PC-3 (cell line): ENCODE results near the gene PCYOX1L. TPM values are rescaled to one million over a fixed set of nuclear protein-coding genes. Genes with fewer than 3 reads are reported as not detected.

Source experiments
- ATAC-seq: fragments of 200-7000 bp; cut with Tn5 transposase; 2 replicates; pipeline ENCODE4 v1.9.1; 2020; ENCODE audit warnings: mild to moderate bottlenecking, moderate library complexity
- BruUV-seq: library from RNA; stranded (reverse); fragments of 400-500 nt; replicated peaks from 2 replicates; lab custom pipeline; 2021; lab: Mats Ljungman, UMichigan
- CTCF ChIA-PET: fragments of 300-600 bp; sonication (Branson Sonifier 250); formaldehyde crosslinking; loops from one replicate; lab custom pipeline; 2022; ENCODE audit warnings: antibody characterized with exemption; lab: Charles Lee
- POLR2A ChIA-PET: fragments of 300-600 bp; sonication (Branson Sonifier 250); formaldehyde crosslinking; loops from one replicate; lab custom pipeline; 2022; ENCODE audit warnings: antibody characterized with exemption; ENCODE audit not compliant: unreplicated experiment; lab: Charles Lee
- DNase-seq: peaks from one replicate; pipeline ENCODE4 v3.0.0-alpha.2; 2015
- H2AFZ ChIP-seq: fragments of 300-600 bp; sonication (generic); 2 replicates; pipeline ENCODE4 v1.6.0; 2016; ENCODE audit warnings: antibody characterized with exemption, low read length
- H3F3A ChIP-seq: fragments of 300-600 bp; sonication (generic); one replicate; pipeline ENCODE4 v1.6.0; 2017; ENCODE audit warnings: antibody characterized with exemption, low read length, control low read depth, mild to moderate bottlenecking; ENCODE audit not compliant: unreplicated experiment
- H3K27ac ChIP-seq: fragments of 300-600 bp; sonication (generic); 2 replicates; pipeline ENCODE4 v1.5.1; 2016; ENCODE audit warnings: mild to moderate bottlenecking, low read length
- H3K27me3 ChIP-seq: fragments of 300-600 bp; sonication (generic); 2 replicates; pipeline ENCODE4 v1.6.1; 2016; ENCODE audit warnings: low read length, mixed read lengths
- H3K36me3 ChIP-seq: fragments of 300-600 bp; sonication (generic); 2 replicates; pipeline ENCODE4 v1.6.1; 2016; ENCODE audit warnings: low read depth, mixed run types, low read length, mixed read lengths
- H3K4me1 ChIP-seq: fragments of 300-600 bp; sonication (generic); 2 replicates; pipeline ENCODE4 v1.5.1; 2016; ENCODE audit warnings: low read length; ENCODE audit not compliant: insufficient read depth
- H3K4me2 ChIP-seq: fragments of 300-600 bp; sonication (generic); 2 replicates; pipeline ENCODE4 v1.6.0; 2016; ENCODE audit warnings: low read length
- H3K4me3 ChIP-seq: fragments of 300-600 bp; sonication (generic); 2 replicates; pipeline ENCODE4 v1.5.1; 2016; ENCODE audit warnings: mild to moderate bottlenecking, low read length, mixed read lengths
- H3K79me2 ChIP-seq: fragments of 300-600 bp; sonication (generic); 2 replicates; pipeline ENCODE4 v1.6.1; 2017; ENCODE audit warnings: low read length, mixed read lengths
- H3K9ac ChIP-seq: fragments of 300-600 bp; sonication (generic); 2 replicates; pipeline ENCODE4 v1.6.0; 2016; ENCODE audit warnings: mild to moderate bottlenecking, low read length
- H3K9me2 ChIP-seq: fragments of 300-600 bp; sonication (generic); replicated peaks from 2 replicates; pipeline ENCODE4 v1.6.1; 2016; ENCODE audit warnings: mixed run types, low read length, mixed read lengths
- H3K9me3 ChIP-seq: fragments of 300-600 bp; sonication (generic); 2 replicates; pipeline ENCODE4 v1.6.1; 2016; ENCODE audit warnings: low read length, mixed read lengths
- H4K20me1 ChIP-seq: fragments of 300-600 bp; sonication (generic); 2 replicates; pipeline ENCODE4 v1.6.1; 2016; ENCODE audit warnings: low read length, mixed read lengths
- EZH2 ChIP-seq: fragments of 300-600 bp; sonication (generic); IDR thresholded peaks from one replicate; pipeline ENCODE4 v1.6.1; 2017; ENCODE audit warnings: antibody characterized with exemption, mild to moderate bottlenecking, low read length; ENCODE audit not compliant: unreplicated experiment
- EZH2phosphoT487 ChIP-seq: fragments of 300-600 bp; sonication (generic); IDR thresholded peaks from 2 replicates; pipeline ENCODE4 v1.6.1; 2018; ENCODE audit warnings: mild to moderate bottlenecking, antibody characterized with exemption, low read length, borderline replicate concordance
- intact Hi-C: fragments of 100-400 bp; cut with micrococcal nuclease; formaldehyde crosslinking; loops from 2 replicates; pipeline ENCODE4 v1.9.0; 2023
- total RNA-seq: library from RNA; depleted of rRNA; stranded (reverse); fragments of >200 nt; gene quantifications from 2 replicates; pipeline ENCODE4 v1.2.3, GENCODE V29; 2014
- TF ChIP-seq, protein P1 (sequence below): fragments of 300-600 bp; sonication (generic); conservative IDR thresholded peaks from 2 replicates; pipeline ENCODE4 v1.5.1; 2017; ENCODE audit warnings: antibody characterized with exemption, low read depth, mild to moderate bottlenecking, low read length

PCYOX1L gene
- total RNA-seq, 1 experiment from 2014 or later: 12.8 TPM

DNA sequence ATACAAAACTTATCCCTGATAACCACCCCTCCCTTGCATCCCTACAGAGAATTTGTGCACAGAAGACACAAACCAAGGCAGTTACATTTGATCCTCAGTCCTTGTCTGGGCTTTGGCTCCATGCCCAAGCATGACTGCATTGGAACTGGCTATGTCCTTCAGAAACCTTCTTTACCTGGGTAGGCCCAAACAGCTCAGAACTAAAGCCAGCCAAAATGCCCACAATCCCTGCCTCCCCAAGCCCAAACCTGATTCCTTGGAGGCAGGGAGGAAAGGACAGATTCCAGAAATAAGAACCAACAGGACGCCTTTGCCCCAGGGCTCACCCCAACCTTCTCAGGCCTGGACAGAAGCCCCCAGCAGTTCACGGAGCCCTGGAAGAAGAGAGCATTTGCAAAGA lies 13.0 kb downstream of the PCYOX1L start:
- H3K79me2 ChIP-seq: no peaks in the 10 kb centered on the region
- intact Hi-C loops: loop anchor here (1.0 kb wide), 1 partner anchor 54 kb away; no protein-coding TSS in a partner anchor
- no peak overlapping the region for H3K9ac ChIP-seq
- TF ChIP-seq EZH2phosphoT487 (no peak), EZH2 (no peak)
- TF ChIP-seq, protein P1, sequence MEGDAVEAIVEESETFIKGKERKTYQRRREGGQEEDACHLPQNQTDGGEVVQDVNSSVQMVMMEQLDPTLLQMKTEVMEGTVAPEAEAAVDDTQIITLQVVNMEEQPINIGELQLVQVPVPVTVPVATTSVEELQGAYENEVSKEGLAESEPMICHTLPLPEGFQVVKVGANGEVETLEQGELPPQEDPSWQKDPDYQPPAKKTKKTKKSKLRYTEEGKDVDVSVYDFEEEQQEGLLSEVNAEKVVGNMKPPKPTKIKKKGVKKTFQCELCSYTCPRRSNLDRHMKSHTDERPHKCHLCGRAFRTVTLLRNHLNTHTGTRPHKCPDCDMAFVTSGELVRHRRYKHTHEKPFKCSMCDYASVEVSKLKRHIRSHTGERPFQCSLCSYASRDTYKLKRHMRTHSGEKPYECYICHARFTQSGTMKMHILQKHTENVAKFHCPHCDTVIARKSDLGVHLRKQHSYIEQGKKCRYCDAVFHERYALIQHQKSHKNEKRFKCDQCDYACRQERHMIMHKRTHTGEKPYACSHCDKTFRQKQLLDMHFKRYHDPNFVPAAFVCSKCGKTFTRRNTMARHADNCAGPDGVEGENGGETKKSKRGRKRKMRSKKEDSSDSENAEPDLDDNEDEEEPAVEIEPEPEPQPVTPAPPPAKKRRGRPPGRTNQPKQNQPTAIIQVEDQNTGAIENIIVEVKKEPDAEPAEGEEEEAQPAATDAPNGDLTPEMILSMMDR: no peak
- no TSS peak for BruUV-seq
- ATAC-seq (no peak), DNase-seq (peak; percentile 34)
- no peaks in the 10 kb centered on the region for H3K36me3 ChIP-seq
- no peaks in the 10 kb centered on the region for H3F3A ChIP-seq
- H3K4me2 ChIP-seq: no peak overlapping the region
- H3K27me3 ChIP-seq: no peaks in the 10 kb centered on the region
- H4K20me1 ChIP-seq: no peaks in the 10 kb centered on the region
- H2AFZ ChIP-seq: no peak overlapping the region
- no peaks in the 10 kb centered on the region for H3K9me3 ChIP-seq
- no peak overlapping the region for H3K27ac ChIP-seq
- H3K4me3 ChIP-seq: no peak overlapping the region
- H3K9me2 ChIP-seq: no peaks in the 10 kb centered on the region
- ChIA-PET POLR2A (no interaction called here), CTCF (interaction anchor here (0.9 to 1.7 kb wide), 2 partner anchors 54 to 194 kb away, joined by 3 to 15 read pairs; no protein-coding TSS in a partner anchor)
- no peaks in the 10 kb centered on the region for H3K4me1 ChIP-seq

DNA sequence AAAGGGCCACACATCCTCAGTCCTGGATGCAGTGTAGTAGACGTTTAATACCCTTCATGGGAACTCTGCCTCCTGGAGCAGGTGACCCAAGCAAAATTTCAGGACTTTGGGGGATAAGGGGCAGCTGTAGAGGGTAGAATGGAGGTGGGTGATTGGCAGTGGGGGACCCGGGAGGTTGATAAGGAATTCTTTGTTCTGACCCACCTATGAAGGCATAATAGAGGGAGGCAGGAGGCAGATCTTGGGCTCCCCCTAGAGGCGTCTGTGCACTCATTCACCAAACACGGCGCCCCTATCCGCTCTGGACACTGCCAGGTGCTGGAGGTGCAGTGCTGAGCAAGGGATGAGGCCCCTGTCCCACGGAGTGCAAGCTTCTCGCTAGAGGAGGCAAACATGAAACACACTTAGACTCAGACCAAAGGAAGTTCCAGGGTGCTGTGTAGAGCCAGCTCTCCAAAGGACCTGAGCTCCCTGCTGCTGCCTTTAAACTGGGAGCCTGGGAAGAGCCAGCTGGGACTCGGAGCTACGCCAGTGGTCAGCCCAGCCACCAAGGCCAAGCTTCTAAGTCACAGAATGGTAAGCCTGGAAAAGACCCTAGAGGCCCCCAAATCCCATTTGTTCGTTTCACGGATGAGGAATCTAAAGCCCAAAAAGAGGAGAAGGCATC lies 13.6 kb downstream of the PCYOX1L start:
- DNase-seq: peak; percentile 83
- ATAC-seq: peak; percentile 93
- Histone ChIP-seq H3K4me3 (no peak overlapping the region), H3K27me3 (no peaks in the 10 kb centered on the region), H3K4me2 (no peak overlapping the region), H3K9me3 (no peaks in the 10 kb centered on the region), H3K4me1 (no peaks in the 10 kb centered on the region), H3K36me3 (no peaks in the 10 kb centered on the region), H4K20me1 (no peaks in the 10 kb centered on the region), H3K27ac (no peak overlapping the region), H2AFZ (no peak overlapping the region), H3K9me2 (no peaks in the 10 kb centered on the region), H3K9ac (no peak overlapping the region), H3F3A (no peaks in the 10 kb centered on the region), H3K79me2 (no peaks in the 10 kb centered on the region)
- POLR2A ChIA-PET: no interaction called here
- TF ChIP-seq, protein P1: peak; percentile 94
- no peak for TF ChIP-seq EZH2phosphoT487
- BruUV-seq: no TSS peak
- intact Hi-C loops: loop anchor here (1.0 kb wide), 1 partner anchor 54 kb away; no protein-coding TSS in a partner anchor
- CTCF ChIA-PET: interaction anchor here (0.6 to 1.7 kb wide), 6 partner anchors 14 to 248 kb away, joined by 3 to 15 read pairs (median 4); partner anchors contain the start of gene PCYOX1L
